HuH-7.5 (cell line): ENCODE measurements around the gene TIMM21.

Experiments used
- DNase-seq: peaks from one replicate; pipeline ENCODE4 v3.0.0; 2011; ENCODE audit warnings: low spot score

The TIMM21 gene

GRCh38 chr18:74191577-74191976, 43.3 kb downstream of the TIMM21 start:
- DNase-seq: no peak

GRCh38 chr18:74194691-74195090, 46.4 kb downstream of the TIMM21 start:
- no peak for DNase-seq

- DNase-seq: peak; percentile 67
Observed at GRCh38 chr18:74196220-74197119, 48.1 kb downstream of the TIMM21 start.

GRCh38 chr18:74197705-74198341, 49.5 kb downstream of the TIMM21 start:
- DNase-seq: no peak

GRCh38 chr18:74198453-74198852, 50.1 kb downstream of the TIMM21 start:
- no peak for DNase-seq

- no peak for DNase-seq
Observed at GRCh38 chr18:74200780-74201179, 52.5 kb downstream of the TIMM21 start.

GRCh38 chr18:74203811-74204210, 55.5 kb downstream of the TIMM21 start:
- DNase-seq: no peak

- DNase-seq: no peak
Observed at GRCh38 chr18:74204526-74205152, 56.3 kb downstream of the TIMM21 start.
